HTR-8/SVneo (cell line): ENCODE measurements around the gene SAFB.

Experiments used
- DNase-seq: peaks from one replicate; pipeline ENCODE4 v3.0.0; 2011; ENCODE audit warnings: low spot score, mixed read lengths; ENCODE audit not compliant: insufficient read length
- FAIRE-seq: peaks from 2 replicates; lab custom pipeline; 2011; peaks lifted over from hg19 to GRCh38; lab: Jason Lieb, UNC

SAFB gene

GRCh38 chr19:5654931-5655330 lies 32.0 kb downstream of the SAFB start:
- no peak for DNase-seq
- no peak for FAIRE-seq

- DNase-seq (no peak), FAIRE-seq (no peak)
Observed at GRCh38 chr19:5655412-5655811, 32.5 kb downstream of the SAFB start.

- FAIRE-seq: no peak
Observed at GRCh38 chr19:5661483-5661882, 38.6 kb downstream of the SAFB start.

GRCh38 chr19:5663904-5664303 lies 41.0 kb downstream of the SAFB start:
- DNase-seq: no peak
- no peak for FAIRE-seq

More at GRCh38 chr19:5661483-5661882, 38.6 kb downstream of the SAFB start:
- DNase-seq: no peak

GRCh38 chr19:5664515-5664914 lies 41.6 kb downstream of the SAFB start:
- FAIRE-seq (peak; percentile 4), DNase-seq (no peak)

- no peak for DNase-seq
- FAIRE-seq: no peak
Observed at GRCh38 chr19:5665781-5666513, 43.1 kb downstream of the SAFB start.

- DNase-seq: no peak
- no peak for FAIRE-seq
Observed at GRCh38 chr19:5666921-5667610, 44.2 kb downstream of the SAFB start.

- FAIRE-seq: no peak
- no peak for DNase-seq
Observed at GRCh38 chr19:5667751-5668271, 44.9 kb downstream of the SAFB start.

GRCh38 chr19:5669212-5669611 lies 46.3 kb downstream of the SAFB start:
- no peak for FAIRE-seq

GRCh38 chr19:5671600-5671999 lies 48.7 kb downstream of the SAFB start:
- FAIRE-seq: no peak
- DNase-seq: no peak

More at GRCh38 chr19:5669212-5669611, 46.3 kb downstream of the SAFB start:
- DNase-seq: no peak

GRCh38 chr19:5672708-5673459 lies 50.0 kb downstream of the SAFB start:
- no peak for DNase-seq
- FAIRE-seq: no peak

GRCh38 chr19:5673752-5674151 lies 50.9 kb downstream of the SAFB start:
- FAIRE-seq (peak; percentile 94), DNase-seq (no peak)

- DNase-seq (no peak), FAIRE-seq (no peak)
Observed at GRCh38 chr19:5674714-5675113, 51.8 kb downstream of the SAFB start.

- DNase-seq (no peak), FAIRE-seq (no peak)
Observed at GRCh38 chr19:5676105-5676771, 53.4 kb downstream of the SAFB start.

GRCh38 chr19:5676772-5677105 lies 53.9 kb downstream of the SAFB start:
- FAIRE-seq (no peak), DNase-seq (no peak)

- no peak for FAIRE-seq
Observed at GRCh38 chr19:5677136-5677535, 54.3 kb downstream of the SAFB start.

GRCh38 chr19:5677580-5677979 lies 54.7 kb downstream of the SAFB start:
- FAIRE-seq (no peak), DNase-seq (no peak)

More at GRCh38 chr19:5677136-5677535, 54.3 kb downstream of the SAFB start:
- no peak for DNase-seq

GRCh38 chr19:5678071-5678718 lies 55.3 kb downstream of the SAFB start:
- DNase-seq (no peak), FAIRE-seq (no peak)

- DNase-seq (no peak), FAIRE-seq (no peak)
Observed at GRCh38 chr19:5679289-5680083, 56.6 kb downstream of the SAFB start.
